Cerebellar cortex (tissue), 1 donor: ENCODE results near the gene PTGER3.
"Not testable (repeated sequence)": the region's sequence is repeated elsewhere in the genome, so short reads cannot be mapped to it uniquely, and the experiment has no call there.

Source experiments
- DNase-seq: peaks from one replicate; pipeline ENCODE4 v3.0.0-alpha.2; 2015; ENCODE audit warnings: low spot score

Gene PTGER3

DNA sequence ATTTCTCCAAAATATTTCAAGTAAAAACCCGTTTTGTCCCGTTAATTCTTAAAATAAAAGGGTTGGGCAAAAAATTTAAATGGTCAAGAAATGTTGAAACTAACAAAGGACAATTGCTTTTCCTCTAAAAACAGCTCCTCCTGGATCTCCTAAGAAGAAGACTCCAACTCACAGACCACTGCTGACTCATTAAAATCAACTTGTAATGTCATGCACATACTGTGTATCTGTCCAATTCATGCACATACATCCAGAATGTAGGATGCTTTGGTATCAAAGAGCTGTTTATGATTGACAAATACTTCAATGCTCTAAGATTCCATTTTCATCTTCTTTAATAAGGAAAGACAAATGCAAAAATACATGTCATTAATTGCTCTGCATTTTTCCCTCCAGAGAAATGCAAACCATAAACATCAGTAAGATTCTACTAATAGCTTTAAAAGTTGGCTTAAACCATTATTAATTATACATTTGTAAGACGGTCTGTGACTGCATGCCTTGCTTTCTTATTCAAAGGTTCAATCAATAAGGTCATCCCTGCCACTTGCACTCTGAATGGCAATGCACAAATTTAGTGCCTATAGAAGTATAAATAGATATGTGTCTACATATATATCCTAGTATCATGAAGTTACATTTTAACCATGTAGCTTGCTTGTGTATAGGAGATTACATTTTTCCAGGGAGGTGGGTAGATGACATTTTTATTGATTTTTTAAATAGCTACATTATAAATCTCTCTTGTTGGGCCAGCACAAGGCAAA is 44.7 kb downstream of the PTGER3 start:
- no peak for DNase-seq

DNA sequence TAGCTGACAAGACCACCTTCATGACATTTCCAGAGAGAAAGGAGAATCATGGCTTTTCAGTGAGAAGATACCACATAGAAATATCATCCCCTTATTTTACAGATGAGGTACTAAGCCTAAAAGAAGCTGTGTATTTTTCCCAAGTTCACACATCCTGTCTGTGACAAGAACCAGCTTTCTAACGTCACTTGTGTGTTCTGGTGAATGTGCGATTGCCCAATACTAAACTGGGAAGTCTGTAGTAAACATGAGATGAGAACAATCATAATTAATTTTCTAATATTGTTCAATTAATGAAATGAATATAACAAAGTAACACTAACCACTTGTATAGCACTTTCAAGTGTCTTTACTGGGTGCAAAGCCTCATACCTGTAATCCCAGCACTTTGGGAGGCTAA is 46.0 kb downstream of the PTGER3 start:
- DNase-seq: no peak

DNA sequence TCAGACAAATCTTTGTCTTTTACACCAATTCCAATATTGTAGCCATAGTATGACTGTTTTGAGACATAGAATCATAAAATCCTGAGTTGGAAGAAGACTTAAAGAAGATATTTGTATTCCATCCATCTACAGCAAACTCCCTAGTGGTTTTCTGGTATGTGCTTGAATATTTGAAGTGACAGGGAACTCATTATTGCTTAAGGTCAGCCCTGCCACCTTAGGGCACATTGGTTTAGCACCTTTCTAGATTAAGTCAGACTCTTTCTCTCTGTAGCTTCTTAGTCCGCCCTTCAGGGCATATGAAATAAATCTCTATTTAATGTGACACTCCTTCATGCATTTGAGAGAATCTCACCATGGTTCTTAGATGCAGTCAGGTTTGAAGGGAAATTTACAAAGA is 49.8 kb downstream of the PTGER3 start:
- DNase-seq: no peak

DNA sequence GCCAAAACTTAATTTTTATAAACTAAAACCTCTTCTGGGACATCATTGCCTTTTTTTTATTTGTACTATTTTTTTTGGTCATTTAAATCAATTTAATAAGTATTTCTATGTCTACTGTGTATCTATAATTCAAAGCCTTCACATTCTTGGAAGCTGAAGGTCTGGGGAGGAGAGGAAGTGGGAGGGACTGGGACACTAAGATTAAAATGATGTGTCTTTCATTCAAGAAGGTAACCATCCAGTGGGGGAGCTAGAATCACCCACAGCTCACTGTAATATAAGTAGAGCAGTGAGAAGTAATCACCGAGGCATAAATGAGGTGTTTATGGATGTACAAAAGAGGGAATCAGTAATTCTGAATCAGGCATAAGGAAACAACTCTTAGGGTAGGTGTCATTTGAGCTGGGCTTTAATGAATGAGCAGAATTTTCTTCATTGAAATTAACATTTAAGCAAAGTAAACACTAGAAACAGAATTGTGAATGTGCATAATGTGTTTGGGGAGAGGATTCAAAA is 52.8 kb downstream of the PTGER3 start:
- no peak for DNase-seq

DNA sequence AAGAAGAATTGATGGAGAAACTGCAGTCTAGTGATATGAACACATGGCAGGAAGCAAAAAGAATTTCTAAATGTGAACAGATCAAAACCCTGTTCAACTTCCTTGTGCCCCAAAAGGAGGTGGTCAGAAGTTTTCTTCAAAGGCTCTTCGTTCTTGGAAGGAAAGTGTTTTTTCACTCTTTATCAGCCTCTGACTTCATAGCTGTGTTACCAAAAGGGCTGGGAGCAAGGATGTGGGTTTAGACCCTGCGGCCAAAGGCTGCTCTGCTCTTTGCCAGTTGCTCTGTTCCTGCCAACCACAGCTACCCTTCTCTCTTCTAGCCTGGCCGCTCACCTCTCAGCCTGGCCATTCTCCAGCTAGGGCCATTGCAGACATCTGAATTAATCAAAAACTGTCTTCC is 53.8 kb downstream of the PTGER3 start:
- DNase-seq: no peak

DNA sequence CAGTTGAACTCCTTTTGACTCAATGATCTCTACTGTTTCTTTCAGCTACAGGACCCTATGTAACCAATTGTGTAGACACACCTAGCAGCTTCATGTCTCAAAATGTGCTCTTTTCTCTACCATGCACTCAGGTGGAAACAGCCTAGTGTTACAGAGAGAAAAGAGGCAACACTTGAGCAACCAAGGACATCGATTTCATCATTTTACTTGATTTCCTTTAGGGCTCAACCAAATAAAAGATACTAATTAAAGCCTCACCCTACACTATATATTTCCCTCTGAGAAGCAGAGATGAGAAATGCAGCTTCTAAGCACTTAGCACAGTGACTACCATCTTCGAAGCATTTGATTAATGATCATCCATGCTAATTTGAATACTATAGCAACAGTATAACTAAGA is 55.1 kb downstream of the PTGER3 start:
- no peak for DNase-seq

DNA sequence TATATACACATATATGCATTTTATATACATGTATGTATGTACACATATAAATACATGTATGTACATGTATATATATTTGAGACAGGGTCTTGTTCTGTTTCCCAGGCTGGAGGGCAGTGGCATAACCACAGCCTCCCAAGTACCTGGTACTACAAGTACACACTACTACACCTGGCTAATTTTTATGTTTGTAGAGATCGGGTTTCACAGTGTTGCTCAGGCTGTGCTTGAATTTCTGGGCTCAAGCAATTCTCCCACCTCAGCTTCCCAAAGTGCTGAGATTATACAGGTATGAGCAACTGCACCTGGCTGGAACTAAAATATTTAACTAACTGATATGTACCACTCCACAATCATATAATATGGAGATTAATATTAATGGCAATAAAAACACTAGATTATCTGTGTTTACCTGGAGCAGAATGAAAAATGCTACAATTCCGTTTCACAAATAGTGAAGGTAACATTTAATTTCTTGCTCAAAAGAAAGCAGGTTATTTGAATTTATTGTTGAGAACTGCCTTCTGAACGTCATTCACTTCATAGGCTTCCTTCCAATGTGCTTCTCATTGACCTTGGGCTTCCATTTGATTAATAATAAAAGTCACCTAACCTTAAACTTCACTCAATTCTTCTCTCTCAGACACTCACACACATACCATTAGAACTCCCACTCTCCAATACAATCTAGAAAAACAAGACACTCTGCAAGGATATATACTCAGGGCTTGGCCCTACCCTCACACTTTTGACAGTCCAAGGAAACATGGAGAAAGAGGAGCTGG is 57.0 kb downstream of the PTGER3 start:
- no peak for DNase-seq

DNA sequence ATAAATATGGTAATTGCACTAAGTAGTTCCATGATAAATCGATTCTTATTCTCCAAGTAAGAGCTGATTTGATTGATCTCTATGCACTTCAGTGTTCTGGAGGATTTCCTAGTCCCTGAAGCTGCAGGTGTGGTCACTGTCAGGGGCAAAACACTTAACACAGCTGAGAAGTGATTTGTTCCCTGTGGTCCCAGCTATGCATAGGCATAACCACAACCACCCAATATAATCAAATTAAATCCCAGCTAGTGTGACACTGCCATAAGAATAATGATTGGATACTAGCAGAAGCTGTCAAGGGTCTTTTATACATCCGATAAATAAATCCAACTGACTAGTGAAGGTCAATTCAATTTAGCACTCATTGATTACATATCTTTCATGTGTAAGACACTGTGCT is 60.1 kb downstream of the PTGER3 start:
- DNase-seq: no peak

DNA sequence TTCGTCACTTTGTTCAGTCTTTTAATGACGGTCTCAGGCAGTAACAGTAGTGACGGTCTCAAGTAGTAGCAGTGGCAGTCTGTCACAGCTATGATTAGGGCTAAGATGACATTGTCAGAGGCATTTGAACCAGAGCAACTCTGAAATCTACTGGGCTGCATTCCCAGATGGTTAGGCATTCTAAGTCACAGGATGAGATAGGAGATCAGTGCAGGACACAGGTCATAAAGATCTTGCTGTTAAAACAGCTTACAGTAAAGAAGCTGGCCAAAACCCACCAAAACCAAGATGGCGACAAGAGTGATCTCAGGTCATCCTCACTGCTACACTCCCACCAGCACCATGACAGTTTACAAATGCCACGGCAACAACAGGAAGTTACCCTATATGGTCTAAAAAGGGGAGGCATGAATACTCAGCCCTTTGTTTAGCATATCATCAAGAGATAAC is 61.8 kb downstream of the PTGER3 start:
- not testable (repeated sequence) for DNase-seq

DNA sequence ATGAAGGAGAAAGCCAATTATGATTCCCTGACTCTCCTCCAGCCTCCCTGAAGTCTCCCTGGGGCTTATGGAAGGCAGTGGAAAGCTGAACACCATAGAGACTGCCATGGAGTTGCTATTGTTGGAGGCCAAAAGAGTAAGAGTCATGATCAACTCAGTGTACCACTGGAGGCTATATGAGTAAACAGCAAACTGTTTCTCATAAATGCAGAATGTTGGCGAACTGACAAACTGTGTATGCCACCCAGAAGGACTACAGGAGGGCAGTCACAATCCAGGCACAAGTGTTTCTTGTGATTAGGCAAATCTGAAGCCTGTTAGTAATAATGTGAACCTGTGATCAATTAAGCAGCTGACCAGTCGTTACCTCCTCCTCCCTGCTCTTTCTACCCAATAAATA is 62.3 kb downstream of the PTGER3 start:
- not testable (repeated sequence) for DNase-seq

DNA sequence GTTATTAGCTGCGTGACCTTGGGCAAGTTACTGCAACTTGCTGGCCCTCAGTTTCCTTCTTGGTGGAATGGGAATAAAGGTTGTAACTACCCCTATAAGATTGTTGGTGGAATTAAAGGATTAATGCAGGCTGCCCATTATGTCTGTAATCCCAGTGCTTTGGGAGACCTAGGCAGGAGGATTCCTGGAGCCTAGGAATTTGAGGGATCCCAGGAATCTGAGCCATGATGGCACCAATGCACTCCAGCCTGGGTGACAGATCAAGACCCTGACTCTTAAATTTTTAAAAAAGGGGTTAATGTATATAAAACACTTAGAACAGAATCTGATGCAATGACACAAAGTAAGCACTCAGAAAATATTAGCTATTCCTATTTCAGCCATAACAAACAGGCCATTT is 67.3 kb downstream of the PTGER3 start:
- no peak for DNase-seq

DNA sequence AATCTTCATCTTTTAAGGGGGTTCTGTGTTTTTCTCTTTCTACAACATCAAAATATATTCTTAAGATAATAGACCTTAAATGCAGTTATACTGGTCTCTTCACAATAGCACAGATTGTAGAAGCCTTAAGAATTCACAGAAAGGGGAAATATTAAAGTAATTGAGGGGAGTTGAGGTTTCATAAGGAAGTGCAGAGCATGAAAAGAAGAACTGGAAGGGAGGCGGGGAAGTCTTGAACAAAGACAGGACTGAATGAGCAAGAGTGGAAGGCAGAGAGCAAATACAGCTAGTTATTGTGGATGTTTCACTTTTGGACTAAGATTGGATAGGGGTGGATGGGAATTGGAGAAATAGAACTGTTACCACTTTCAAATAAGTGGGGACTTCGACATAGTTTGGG is 67.7 kb downstream of the PTGER3 start:
- DNase-seq: no peak

DNA sequence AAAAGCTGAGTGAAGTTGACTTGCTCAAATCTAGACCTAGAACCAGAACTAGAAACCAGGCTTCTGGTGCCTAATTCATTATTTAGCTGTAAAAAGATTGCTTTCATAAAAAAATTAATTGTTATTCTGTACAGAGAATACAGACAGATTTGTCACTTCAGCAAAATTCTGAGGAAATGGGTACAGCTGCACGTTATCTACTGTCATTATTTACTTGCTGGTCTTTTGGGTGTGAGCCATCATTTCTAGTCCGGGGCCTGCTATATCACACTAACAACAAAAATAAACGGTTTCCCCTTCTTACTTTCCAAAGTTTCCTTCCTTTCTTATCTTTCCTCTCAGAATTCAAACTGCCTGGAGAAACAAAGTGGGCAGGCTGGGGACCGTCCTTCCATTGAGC is 68.3 kb downstream of the PTGER3 start:
- DNase-seq: no peak

DNA sequence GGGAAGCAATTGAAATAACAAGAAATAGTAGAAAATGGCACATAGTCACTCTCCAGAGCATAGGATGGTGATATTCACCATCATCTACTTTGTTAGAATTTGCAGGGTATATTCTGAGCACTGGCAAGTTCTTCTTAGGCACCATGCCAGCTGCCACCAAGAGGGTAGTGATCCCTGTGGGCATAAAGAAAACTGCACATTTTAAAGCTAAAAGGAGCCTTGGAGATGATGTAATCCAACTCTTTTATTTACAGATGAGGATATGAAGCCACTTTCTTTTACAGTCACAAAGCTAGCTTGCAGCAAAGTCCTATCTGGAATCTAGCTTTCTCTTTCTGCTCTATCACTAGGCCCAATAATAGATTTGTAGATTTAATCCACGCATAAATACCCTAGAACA is 69.0 kb downstream of the PTGER3 start:
- DNase-seq: no peak

DNA sequence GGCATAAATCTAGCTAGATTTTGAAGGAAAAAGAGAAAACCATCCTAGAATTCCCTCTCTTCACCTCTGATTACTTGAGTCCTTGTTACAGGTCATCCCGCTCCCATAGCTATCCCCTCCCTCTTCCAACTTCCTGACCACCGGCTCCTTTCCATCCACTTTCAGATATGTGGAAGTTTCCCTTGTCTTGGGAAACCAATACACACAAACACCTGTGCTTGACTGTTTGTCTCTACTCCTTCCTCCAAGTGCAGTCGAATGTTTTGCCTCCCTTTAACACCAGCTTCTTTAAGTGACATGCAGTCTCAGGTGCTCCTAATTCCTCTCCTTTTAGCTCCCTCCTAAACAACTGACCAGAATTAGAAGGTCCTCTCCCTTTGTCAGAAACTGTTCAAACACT is 70.0 kb downstream of the PTGER3 start:
- DNase-seq: no peak

DNA sequence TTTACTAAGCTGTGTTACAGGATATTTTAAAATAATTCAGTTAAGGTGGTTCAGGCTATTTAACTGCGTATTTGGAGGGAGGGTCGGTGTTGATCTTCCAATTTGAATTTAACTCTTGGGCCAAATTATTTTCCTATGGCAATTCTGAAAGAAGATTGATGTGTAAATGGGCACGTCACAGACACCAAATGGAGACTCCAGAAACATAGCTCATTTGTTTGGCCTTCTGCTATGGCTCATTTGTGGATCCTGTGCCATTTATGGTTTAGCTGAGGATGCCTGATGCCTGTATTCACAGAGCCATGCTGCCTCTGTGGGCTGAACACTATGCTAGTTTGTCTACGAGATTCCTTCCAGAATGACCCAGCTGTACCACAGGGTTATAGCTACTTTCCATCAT is 70.6 kb downstream of the PTGER3 start:
- DNase-seq: no peak

DNA sequence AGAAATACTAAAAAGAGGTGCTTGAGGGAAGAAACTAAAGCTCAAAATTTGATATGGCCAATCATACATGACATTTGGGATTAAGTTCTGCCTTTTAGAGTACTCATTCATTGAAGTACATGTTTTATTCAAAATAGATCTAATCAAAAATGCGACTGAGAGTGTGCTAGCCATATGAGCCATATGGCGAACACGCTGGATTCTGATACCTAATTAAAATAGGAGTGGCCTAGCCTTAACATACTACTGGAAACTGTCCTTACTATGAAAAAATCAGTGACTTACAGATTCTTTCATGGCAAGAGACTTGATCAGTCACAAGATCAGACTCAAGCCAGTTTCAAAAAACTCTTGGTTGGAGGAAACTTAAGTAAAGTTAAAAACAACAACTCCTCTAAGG is 73.9 kb downstream of the PTGER3 start:
- DNase-seq: no peak

DNA sequence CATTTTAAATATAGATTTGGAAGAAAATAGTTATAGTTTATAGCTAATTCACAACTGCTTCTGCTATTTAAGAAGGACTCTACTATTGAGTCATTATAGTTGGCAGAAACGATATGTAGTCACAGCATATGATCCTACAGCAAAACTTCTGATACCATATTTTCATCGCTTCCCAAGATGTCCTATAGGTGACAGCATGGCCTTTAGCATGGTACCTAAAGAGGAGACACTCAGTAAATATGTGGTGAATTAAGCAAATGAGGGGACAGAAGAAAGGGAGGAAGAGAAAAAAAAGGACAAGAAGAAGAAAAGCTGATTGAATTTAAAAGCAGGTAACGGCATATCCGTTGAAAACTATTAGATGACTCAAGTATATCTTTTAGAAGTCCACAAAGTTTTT is 77.2 kb downstream of the PTGER3 start:
- DNase-seq: no peak

DNA sequence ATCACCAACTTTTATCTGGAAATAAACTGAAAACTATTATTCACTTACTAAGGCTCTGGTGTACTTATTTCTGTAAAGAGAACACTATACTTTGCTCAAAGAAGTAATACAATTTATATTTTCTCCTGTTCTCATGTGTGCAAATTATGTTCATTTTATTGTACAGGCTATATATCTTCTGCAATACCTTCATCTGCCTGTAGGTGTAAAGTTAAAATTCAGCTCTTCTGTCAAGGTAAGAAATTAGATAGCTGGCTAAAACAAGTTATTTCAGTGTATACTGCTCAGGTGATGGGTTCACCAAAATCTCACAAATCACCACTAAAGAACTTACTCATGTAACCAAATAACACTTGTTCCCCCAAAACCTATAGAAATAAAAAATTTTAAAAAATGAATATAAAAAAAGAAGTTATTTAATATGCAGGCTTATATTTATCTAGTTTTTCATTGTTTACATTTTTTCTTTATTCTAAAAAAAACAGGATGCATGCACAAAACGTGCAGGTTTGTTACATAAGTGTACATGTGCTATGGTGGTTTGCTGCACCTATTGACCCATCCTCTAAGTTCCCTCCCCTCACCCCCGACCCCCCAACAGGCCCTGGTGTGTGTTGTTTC is 81.5 kb downstream of the PTGER3 start:
- DNase-seq: no peak

DNA sequence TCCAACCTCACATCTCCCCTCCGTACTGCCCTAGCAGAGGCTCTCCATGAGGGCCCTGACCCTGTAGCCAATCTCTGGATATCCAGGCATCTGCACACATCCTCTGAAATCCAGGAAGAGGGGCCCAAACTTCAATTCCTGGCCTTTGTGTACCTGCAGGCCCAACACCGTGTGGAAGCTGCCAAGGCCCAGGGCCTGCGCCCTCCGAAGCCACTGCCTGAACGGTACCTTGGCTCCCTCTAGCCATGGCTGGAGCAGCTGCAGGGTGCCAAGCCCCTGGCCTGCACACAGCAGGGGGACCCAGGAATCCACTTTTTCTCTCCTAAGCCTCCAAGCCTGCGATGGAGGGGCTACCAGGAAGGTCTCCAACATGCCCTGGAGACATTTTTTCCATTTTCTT is 84.2 kb downstream of the PTGER3 start:
- DNase-seq: no peak

DNA sequence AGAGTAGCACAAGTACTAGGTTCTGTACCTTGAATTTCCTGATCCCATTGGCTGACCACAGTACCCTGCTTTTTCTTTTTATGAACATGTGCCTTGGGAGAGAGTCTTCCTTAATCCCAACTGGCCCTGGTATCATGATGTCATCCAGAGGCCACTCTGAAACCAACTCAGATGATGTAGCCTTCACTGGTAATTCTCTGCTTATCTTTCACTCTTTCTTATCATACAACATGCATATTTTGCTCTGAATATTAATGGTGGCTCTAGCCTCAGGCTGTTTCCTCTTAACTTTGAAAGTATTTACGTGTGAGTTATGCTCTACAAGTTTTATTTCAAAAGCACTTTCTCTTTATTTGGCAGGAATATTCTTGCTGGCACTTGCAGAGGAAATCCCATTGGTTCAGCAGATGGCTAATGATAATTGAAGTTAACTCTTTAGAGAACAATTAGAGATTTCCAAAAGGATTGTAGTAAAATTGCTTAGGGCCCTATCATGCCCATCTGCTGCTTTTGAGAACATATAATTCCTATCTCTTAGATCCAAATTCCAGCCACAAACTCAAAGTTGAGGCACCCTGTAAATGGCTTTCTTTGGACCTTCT is 86.1 kb downstream of the PTGER3 start:
- no peak for DNase-seq

DNA sequence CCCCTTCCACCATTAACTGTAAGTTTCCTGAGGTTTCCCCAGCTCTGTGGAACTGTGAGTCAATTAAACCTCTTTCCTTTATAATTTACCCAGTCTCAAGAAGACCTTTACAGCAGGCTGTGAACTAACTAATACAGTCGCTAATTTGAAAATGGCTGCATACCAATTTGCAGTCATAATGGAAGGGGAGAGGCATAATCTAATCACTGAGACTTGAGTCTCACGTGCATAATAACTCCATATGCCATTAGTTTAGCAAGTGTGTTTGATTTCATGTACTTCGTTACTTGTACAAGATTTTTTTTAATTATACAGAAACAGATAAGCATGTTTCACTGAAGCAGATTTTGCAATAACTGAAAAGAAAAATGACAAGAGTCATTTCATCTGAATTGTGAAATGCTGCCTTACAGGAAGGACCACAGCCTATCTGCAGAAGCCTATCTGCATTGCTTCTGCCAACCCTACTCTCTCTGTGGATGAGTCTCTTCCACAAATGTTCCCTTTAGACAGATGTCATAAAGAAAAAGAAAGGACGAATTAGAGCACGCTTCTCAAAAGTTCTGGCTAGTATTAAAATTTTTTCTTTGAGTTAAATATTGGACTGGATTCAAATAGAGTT is 99.1 kb downstream of the PTGER3 start:
- DNase-seq: no peak
